ENCODE results near the gene MCAT. TPM values are rescaled to one million over a fixed set of nuclear protein-coding genes. Genes with fewer than 3 reads are reported as not detected.

MCAT gene
- total RNA-seq, 3 donors from 2014 or later = 18.6 to 31.1 (median 26.2) TPM

DNA sequence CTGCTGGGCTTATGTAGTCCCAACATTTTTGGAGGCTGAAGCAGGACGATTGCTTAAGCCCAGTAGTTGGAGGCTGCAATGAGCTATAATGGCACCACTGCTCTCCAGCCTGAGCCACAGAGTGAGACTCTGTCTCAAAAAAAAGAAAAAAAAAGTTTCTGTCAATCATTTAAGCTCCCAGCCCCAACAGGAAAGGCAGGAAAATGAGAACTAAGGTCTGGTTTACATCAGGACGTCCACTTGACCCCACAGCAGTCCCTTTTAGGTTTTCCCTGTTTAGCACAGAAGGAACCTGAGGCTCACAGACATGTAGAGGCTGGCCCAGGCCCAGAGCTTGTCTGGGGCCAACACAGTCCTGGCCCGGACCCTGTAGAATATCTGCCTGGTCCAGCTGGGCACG lies 44.8 kb downstream of the MCAT start:
- H3K27me3 ChIP-seq = no peaks in the 10 kb centered on the region
- H3K9me3 ChIP-seq = peaks cover 5 to 11% of the 10 kb centered on the region in 2 donors
- H3K4me3 ChIP-seq = no peak overlapping the region
- no peak overlapping the region for H3K27ac ChIP-seq
- no peaks in the 10 kb centered on the region for H3K4me1 ChIP-seq
- no peak for TF ChIP-seq POLR2AphosphoS5 (IDR thresholded peaks at IDR 0.05)
- no peak for TF ChIP-seq CTCF (IDR thresholded peaks at IDR 0.05)
- no peak for TF ChIP-seq POLR2A (IDR thresholded peaks at IDR 0.05)
- H3K36me3 ChIP-seq = no peaks in the 10 kb centered on the region
- intact Hi-C loops (cut with DNase I; ENCODE audit: low total_unique reads) = no loop called here
- no peak for DNase-seq (ENCODE audit: low spot score in 2 of 2)

DNA sequence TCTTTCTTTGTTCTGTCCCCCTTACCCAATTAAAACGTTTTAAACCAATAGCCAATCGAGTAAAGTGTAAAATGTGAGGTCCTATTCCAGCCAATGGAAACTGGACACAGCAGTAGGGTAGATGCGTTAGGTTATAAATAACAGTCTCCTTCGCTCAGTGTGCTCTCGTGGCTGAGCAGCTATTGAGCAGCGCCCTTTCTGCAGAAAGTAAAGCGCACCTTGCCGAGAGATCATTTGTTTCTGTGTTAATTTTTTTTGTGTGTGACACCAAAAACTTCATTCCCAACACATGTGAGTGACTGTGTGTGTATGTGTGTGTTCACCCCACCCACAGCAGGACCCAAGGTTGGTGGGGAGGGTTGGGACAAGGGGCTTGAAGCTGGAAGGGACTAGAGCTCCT lies 46.8 kb downstream of the MCAT start:
- intact Hi-C loops (cut with DNase I; ENCODE audit: low total_unique reads) = no loop called here
- H3K4me1 ChIP-seq = no peaks in the 10 kb centered on the region
- H3K36me3 ChIP-seq = no peaks in the 10 kb centered on the region
- no peak overlapping the region for H3K4me3 ChIP-seq
- no peaks in the 10 kb centered on the region for H3K27me3 ChIP-seq
- H3K9me3 ChIP-seq = peaks cover 5 to 11% of the 10 kb centered on the region in 2 donors
- no peak for DNase-seq (ENCODE audit: low spot score in 2 of 2)
- TF ChIP-seq POLR2AphosphoS5 (IDR thresholded peaks at IDR 0.05) (no peak), CTCF (IDR thresholded peaks at IDR 0.05) (no peak), POLR2A (IDR thresholded peaks at IDR 0.05) (no peak)
- H3K27ac ChIP-seq = no peak overlapping the region

DNA sequence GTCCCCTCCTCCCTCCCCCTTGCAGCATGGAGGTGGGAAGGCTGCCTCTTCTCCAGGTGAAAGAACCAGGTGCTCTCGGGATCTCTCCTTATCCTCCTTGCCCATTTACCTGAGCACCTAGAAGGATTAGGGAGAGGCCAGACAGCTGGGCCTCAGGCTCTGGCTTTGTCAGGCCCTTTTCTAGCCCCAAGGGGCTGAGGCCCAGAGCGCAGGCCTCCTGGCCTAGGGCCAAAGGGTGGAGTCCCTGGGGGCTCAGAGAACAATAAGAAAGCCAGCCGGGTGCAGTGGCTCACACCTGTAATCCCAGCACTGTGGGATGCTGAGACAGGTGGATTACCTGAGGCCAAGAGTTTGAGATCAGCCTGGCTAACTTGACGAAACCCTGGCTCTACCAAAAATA lies 48.6 kb downstream of the MCAT start:
- intact Hi-C loops (cut with DNase I; ENCODE audit: low total_unique reads) = no loop called here
- no peak for DNase-seq (ENCODE audit: low spot score in 2 of 2)
- H3K4me3 ChIP-seq = no peak overlapping the region
- H3K9me3 ChIP-seq = peaks cover 5 to 11% of the 10 kb centered on the region in 2 donors
- H3K27me3 ChIP-seq = no peaks in the 10 kb centered on the region
- no peak overlapping the region for H3K27ac ChIP-seq
- no peaks in the 10 kb centered on the region for H3K4me1 ChIP-seq
- no peaks in the 10 kb centered on the region for H3K36me3 ChIP-seq
- no peak for TF ChIP-seq CTCF (IDR thresholded peaks at IDR 0.05)
- TF ChIP-seq POLR2A (IDR thresholded peaks at IDR 0.05) = no peak
- no peak for TF ChIP-seq POLR2AphosphoS5 (IDR thresholded peaks at IDR 0.05)

GRCh38 chr22:43094085-43094484 lies 49.1 kb downstream of the MCAT start:
- DNase-seq (ENCODE audit: low spot score in 2 of 2) = no peak
- intact Hi-C loops (cut with DNase I; ENCODE audit: low total_unique reads) = no loop called here
- no peak for TF ChIP-seq POLR2AphosphoS5 (IDR thresholded peaks at IDR 0.05)
- no peak for TF ChIP-seq CTCF (IDR thresholded peaks at IDR 0.05)
- TF ChIP-seq POLR2A (IDR thresholded peaks at IDR 0.05) = no peak

DNA sequence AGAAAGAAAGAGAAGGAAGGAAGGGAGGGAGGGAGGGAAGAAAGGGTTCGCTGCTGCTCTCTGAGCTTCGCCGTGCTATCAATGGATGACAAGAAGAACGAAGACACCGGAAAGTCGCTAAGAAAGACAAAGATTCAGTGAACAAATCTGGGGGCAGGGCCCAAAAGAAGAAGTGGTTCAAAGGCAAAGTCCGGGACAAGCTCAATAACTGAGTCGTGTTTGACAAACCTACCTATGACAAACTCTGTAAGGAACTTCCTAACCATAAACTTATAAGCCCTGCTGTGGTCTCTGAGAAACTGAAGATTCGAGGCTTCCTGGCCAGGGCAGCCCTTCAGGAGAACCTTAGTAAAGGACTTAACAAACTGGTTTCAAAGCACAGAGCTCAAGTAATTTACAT lies 51.1 kb downstream of the MCAT start:
- no peak overlapping the region for H3K4me3 ChIP-seq
- H3K27me3 ChIP-seq = no peaks in the 10 kb centered on the region
- H3K9me3 ChIP-seq = peaks cover 5 to 9% of the 10 kb centered on the region in 2 donors
- no peak for DNase-seq (ENCODE audit: low spot score in 2 of 2)
- no peaks in the 10 kb centered on the region for H3K36me3 ChIP-seq
- no peak overlapping the region for H3K27ac ChIP-seq
- H3K4me1 ChIP-seq = no peaks in the 10 kb centered on the region
- intact Hi-C loops (cut with DNase I; ENCODE audit: low total_unique reads) = no loop called here
- TF ChIP-seq POLR2A (IDR thresholded peaks at IDR 0.05) = no peak
- no peak for TF ChIP-seq POLR2AphosphoS5 (IDR thresholded peaks at IDR 0.05)
- TF ChIP-seq CTCF (IDR thresholded peaks at IDR 0.05) = no peak

More at GRCh38 chr22:43094085-43094484, 49.1 kb downstream of the MCAT start:
- Histone ChIP-seq H3K27ac (no peak overlapping the region), H3K4me3 (no peak overlapping the region), H3K27me3 (no peaks in the 10 kb centered on the region), H3K36me3 (no peaks in the 10 kb centered on the region), H3K9me3 (peaks cover 5 to 11% of the 10 kb centered on the region in 2 donors), H3K4me1 (no peaks in the 10 kb centered on the region)

Data from breast epithelium (tissue), 4 donors.